HG02623 (cell line): ENCODE data around the gene ELAVL2.

Experiments used
- ATAC-seq: cut with Tn5 transposase; IDR thresholded peaks from one replicate; pipeline ENCODE4 v1.9.1; 2021; ENCODE audit warnings: moderate library complexity; ENCODE audit not compliant: unreplicated experiment

ELAVL2 gene

DNA sequence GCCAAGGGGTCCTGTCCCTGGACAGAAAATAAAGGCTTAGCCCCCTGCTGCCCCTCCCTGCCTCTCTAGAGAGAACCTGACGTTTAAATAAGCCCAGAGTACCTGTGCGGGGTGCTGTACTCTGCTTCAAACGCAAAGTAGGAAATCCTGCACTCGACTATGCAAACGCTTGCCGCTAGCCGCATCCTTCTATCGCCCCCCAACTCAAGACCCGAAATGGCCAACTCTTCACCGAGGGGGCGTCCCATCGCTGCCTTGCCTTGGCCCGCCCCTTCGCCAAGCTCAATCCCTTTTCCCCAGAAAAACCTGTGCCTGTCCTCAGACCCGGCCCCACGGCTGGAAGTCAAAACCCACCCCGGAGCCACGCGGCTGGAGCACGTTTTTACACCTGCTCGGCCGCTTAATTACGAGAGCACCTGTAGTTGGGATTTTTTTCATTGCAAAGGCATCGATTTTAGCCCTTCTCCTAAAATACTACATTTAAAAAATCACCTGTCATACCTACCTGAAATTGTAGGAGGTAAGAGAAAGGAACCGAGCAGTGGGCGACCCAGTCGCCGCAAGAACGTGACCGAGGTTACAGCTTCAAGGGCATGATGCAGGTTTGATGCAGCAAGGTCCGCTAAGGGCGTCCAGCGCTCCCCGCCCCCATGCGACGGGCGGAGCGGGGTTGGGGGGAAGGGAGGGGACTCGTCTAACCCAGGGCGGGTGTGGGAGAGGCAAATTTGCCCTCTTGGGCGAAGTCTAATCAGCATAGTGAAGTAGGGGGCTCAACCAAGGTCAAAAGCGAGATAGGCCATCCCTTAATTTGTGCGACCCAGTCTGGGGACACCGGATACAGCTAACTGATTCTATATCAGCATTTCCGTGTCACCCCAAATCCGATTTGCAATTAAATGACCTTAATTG, 3.5 kb downstream of the ELAVL2 start:
- no peak for ATAC-seq

DNA sequence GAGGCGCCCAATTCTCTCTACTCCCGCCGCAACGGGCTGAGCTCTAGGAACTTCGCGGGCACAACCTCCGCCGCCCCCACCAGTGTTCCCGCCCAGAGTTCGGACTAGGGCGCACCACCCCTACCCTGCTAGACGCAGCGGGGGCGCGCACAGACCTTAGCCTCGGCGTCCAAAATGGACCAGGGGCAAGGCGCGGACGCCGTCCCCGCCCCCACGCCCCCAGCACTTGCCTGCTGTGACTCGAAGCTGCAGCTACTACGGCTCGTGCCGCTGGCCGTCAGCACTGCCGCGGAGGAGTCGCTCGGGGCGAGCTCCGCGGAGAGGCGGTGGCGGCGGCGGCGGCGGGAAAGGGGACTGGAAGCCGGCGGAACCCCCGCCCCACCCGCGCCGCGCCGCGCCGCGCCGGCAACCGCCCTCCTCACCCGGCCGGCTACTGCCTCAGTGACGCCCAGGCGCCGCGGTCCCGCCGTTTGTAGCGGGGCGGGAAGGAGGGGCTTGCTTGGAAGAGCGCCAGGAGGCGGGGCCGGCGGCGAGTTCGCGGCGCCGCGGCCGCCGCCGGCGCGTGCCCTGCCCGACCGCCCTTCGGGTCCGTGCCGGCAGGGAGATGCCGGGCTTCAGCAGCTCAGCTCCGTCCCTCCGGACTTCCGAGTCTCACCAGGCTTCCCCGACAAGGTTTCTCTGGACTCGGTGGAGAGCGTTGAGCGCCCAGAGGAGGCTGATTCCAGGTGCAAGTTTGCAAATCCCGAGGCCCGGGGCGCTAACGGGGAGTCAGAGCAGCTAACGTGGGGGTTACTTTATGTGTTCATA, 4.5 kb downstream of the ELAVL2 start:
- ATAC-seq = no peak

- ATAC-seq = no peak
Measured at GRCh38 chr9:23820451-23821374, 5.3 kb downstream of the ELAVL2 start.

GRCh38 chr9:23819403-23819802, 6.6 kb downstream of the ELAVL2 start:
- ATAC-seq = no peak

DNA sequence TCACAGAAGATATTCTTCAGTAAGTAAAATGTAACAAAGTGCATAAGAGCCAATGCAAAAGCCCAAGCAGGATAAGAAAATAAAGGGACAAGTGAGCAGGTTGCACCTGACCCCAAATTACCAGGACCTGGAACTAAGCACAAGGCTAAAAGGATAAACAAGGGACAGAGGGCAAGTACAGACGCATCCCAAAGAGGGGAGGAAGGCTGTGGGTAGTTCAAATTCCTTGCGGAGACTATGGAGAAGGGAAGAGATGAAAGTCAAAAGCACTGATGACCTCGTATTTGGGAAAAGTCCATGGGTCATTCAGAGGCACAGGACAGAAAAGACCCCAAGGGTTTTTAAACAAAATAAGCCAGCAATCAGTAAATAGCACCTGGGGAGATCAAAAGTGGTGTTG, 11.8 kb downstream of the ELAVL2 start:
- ATAC-seq = no peak

DNA sequence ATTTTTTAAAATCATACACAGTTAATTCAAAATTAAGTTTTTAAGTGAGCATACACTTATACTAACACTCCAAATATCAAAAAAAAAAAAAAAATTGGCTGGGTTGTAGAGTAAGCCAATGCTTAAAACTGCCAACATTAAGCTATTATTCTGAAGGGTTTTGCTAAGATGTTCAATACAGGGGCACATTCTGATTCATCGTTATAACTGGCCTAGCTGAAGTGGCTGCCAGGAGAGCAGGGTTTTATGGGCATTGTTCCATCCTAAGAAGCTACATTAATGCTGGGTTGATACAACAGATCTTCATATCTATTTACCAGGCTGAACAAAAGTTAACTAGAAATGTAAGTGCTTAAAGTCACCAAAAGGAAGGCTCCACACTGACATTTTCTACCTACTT, 13.4 kb downstream of the ELAVL2 start:
- no peak for ATAC-seq

- no peak for ATAC-seq
Measured at GRCh38 chr9:23811633-23812032, 14.4 kb downstream of the ELAVL2 start.

DNA sequence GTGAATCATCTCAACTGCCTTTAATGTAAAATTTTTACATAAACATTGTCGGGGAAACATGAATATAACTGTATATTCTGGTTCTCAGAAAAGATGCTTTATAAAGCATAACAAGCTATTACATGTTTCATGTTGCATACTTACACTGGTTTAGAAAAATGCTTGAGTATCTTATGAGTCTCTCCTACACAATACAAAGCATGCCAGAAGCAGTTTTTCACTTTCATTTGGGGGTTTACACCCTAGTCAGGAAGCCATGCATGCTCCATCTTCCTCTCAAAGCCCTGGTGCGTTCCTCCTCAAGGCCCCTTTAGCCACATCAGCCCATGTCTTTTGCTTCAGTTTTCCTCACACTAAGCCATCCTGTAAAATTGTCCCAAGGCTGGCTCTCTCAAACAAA, 22.8 kb downstream of the ELAVL2 start:
- no peak for ATAC-seq

DNA sequence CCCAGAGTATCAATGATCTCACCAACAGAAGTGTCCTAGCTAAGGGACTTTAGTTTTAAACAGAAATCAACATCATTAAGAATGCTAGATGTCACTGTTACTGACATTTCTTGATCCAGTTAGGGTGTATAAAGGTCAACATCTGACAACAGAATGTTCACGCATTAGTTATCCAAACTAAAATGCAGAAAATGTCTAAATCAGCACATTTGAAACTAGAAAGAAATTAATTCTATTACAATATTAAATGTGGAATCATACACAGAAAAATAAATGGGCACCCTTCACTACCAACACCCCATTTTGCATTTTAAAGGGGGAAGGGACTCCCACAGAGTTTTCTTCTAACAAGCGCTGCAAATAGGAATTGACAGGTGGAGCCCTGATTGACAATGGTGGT, 24.5 kb downstream of the ELAVL2 start:
- no peak for ATAC-seq

DNA sequence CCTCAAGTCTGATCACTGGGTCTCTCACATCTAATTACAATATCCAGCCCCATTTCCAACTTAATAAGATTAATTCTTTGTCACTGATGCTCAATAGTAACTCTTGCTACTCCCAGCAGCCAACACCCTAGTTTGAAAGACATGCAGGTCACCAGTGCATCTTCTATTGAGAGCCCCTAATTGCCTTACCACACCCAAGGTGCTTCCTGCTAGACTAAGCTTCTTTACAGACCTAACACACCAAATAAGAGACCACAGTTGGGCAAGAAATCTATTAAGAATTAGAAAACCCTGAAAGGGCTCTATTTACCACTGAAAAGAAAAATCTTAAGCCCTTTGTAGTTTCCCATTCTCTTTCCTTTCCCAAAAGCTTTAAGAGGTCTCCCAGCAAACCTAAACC, 26.5 kb downstream of the ELAVL2 start:
- no peak for ATAC-seq

GRCh38 chr9:23798325-23798724, 27.7 kb downstream of the ELAVL2 start:
- no peak for ATAC-seq

DNA sequence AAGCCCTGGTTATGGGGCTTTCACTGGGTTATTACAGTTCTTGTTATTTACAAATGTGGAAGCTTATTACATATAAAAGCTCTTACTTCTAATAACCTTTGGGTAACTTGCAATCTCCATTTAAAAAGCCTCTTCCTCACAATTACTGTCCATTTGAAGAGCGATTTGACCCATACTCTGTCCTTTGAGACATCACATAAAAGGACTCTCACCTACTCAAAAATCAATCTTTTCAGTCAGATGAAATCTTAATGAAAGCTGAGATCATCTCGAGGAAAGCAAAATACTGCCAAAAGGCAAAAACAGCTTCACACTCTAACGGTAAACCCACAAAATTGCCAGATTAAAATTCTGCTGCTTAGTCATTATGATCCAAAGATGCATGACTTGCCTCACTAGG, 29.8 kb downstream of the ELAVL2 start:
- ATAC-seq = no peak

GRCh38 chr9:23790351-23791260, 35.4 kb downstream of the ELAVL2 start:
- ATAC-seq = no peak

GRCh38 chr9:23789529-23790254, 36.3 kb downstream of the ELAVL2 start:
- no peak for ATAC-seq

DNA sequence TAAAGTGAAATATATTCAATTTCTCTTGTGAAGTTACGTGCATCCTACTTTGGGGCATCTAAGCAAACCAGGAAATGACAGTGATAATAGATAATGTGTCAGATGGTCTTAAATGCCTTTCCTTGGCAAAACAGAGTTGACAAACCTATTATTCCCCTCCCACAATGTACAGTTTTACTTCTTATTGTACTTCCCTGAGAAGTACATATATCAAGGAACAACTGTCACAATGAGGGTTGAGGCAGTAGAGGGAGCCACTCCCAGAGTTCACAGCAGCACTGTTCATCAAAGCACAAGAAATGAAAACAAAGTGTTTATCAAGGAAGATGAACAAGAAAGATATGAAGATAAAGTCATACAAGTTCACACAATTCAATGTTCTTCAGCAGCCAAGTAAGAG, 41.1 kb downstream of the ELAVL2 start:
- no peak for ATAC-seq

- no peak for ATAC-seq
Measured at GRCh38 chr9:23783509-23783908, 42.5 kb downstream of the ELAVL2 start.

- ATAC-seq = no peak
Measured at GRCh38 chr9:23779220-23779619, 46.8 kb downstream of the ELAVL2 start.

GRCh38 chr9:23777328-23777727, 48.7 kb downstream of the ELAVL2 start:
- no peak for ATAC-seq

GRCh38 chr9:23775549-23775948, 50.5 kb downstream of the ELAVL2 start:
- no peak for ATAC-seq
